NOMO-1 treated with DMSO at 0.1 percent for 48 hours (cell line): ENCODE results near the gene MSRB3.
"Not testable (repeated sequence)": the region's sequence is repeated elsewhere in the genome, so short reads cannot be mapped to it uniquely, and the experiment has no call there.

Experiments
- DNase-seq: peaks from one replicate; lab custom pipeline; 2025; ENCODE audit not compliant: unreplicated experiment; lab: John Stamatoyannopoulos, UW

Gene MSRB3

DNA sequence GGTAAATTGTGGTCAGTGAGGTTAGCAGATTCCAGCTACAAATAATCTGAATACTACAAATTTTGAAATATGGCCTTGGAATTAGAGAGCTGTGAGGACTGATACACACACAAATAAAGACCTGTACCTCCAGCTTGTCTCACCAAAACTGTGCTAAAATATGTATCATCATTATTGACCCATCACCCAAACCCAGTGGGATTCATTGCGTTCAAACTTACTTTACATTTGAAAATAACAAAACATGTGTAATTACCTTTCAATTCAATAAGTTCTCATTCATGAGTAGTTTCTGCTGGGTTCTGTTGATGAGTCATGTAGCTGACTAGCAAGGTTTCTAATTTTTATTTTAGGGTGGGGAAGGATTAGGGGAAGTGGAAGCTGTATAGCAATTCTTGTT is 170.9 kb downstream of the MSRB3 start:
- peak; percentile 81 for DNase-seq

DNA sequence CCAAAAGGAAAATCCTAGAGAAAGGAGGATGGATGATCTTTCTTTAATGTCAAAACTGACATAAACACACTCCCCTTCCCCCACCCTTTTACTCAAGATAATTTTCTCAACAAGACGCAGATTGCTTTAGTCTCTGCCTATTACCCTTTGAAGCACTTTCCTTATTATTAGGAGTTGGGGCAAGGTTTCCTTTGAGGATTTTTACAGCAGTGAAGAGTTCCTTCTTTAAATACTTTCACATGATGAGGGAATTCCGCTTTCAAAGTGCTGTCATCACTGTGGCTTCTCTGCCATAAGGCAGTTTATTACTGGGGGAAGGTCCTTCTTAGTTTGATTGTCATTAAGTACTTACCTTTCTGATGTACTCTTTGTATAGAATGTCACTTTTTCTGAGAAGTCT is 172.1 kb downstream of the MSRB3 start:
- no peak for DNase-seq

DNA sequence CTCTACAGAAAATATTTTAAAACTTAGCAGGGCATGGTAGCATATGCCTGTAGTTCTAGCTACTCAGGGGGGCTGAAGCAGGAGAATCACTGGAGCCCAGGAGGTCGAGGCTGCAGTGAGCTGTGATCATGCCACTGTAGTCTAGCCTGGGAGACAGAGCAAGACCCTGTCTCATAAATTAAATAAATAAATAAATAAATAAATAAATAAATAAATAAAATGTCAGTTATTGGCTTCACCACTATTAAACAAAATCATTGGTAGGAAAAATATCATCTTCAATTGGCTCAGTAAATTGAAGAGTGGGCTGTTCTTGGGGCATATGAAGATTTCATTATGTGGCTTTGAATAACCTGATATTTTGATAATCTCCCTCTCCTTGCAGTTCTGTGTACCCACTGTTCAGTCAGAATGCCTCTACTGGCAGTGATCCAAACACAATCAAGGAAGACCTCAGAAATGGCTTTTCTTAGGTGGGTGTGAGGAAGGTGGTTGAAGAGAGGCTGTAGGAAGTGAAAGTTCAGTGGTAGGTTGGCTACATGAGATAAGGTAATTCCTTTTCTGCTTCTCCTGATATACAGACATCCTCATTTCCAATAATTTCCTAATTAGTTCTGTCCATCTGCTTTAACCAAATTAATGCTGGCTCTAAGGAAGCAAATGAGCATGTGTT is 175.8 kb downstream of the MSRB3 start:
- DNase-seq = no peak

DNA sequence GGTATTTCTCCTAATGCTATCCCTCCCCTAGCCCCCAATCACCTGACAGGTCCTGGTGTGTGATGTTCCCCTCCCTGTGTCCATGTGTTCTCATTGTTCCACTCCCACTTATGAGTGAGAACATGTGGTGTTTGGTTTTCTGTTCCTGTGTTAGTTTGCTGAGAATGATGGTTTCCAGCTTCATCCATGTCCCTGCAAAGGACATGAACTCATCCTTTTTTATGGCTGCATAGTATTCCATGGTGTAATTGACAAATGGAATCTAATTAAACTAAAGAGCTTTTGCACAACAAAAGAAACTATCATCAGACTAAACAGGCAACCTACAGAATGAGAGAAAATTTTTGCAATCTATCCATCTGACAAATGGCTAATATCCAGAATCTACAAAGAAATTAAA is 178.9 kb downstream of the MSRB3 start:
- DNase-seq = not testable (repeated sequence)

DNA sequence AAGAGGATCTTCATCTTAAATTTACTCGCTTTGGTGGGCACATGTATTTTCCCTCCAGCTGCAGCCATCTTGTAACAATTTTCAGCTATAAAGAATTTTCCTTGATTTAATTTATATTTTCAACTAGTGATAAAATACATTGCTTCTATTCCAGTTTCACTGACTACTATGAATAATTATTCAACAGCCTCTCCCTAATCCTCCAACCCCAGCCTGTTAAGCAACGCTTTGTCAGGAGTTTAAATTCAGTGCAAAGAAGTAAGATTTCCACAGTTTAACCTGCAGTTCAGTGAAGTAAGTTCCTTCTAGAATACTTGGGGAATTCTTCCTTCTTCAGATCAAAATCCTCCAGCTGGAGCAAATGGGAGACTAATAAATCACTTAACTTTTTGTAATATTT is 180.2 kb downstream of the MSRB3 start:
- no peak for DNase-seq

DNA sequence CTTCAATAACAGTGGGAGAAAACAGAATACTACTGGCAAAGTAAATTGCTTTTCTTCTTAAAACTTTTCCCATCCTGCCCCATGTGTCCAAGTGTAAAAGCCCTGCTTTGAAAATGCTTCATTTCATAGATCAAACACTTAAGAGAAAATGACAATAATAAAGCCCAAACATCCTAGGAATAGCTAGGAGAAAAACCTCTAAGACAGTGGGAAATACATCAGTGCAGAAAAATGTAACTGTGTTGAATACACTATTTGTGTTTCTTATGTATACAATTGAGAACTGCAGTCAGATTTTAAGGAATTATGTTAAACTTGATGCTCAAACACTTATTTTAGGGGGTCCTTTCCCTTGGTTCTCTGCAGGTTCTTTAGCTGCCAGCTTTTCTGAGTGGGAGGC is 181.1 kb downstream of the MSRB3 start:
- DNase-seq = no peak

DNA sequence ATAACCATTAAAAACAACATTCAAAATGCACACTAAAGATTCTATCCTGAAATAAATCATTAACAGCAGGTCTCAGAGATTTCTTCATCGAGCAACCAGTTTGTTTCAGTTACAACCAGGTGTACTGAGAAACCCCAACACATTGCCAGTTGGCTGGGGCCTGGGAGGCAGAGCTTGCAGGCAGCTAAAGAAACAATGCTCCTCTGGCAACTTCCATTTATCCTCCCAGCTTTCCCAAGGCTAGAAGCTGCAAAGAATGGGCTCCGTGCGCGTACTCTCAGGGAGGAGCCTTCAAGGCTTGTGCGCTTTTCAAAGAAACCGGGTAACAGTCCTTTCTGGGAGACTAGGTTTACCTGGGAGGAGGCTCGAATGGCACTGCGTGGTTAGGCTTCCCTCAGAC is 181.6 kb downstream of the MSRB3 start:
- DNase-seq = no peak

DNA sequence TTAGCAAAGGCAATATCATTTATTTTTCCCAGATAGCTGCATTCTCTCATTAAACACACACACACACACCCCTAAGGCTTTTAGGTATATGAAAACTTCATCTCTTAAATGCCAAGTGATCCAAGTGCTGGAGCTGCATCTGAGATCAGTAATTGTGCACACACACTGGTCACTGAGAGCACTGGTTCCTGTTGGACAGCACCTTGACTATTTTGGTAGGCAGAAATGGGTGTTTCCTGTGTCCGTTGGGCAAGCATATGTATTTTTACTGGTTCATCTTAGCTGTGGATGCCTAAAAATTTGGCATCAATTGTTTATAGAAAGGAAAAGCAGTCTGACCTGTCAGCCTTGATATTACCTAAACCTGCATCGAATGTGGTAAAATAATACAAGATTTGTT is 182.5 kb downstream of the MSRB3 start:
- no peak for DNase-seq

DNA sequence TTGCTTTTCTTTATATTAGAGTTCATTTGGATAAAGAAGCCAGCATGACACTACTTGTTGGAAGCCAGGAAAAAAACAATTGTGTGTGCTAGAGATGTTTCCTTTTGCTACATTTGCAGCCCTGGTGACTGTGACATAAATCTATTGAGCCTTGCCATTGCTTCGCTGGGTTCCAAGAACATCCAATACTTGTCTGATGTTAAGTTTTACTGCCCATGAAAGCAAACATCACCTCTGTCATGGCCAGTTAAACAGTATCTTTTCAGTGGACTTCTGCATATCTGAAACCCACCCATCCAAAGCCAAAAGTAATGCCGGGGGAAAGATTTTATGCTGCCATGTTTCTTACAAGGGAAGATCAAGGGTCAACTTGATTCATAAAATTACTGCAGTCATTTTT is 184.0 kb downstream of the MSRB3 start:
- no peak for DNase-seq

DNA sequence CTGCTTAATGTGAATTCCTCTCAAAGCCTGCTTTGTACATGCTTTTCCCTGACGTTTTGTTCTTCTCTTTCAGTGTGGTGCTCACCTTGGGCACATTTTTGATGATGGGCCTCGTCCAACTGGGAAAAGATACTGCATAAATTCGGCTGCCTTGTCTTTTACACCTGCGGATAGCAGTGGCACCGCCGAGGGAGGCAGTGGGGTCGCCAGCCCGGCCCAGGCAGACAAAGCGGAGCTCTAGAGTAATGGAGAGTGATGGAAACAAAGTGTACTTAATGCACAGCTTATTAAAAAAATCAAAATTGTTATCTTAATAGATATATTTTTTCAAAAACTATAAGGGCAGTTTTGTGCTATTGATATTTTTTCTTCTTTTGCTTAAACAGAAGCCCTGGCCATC is 184.6 kb downstream of the MSRB3 start:
- no peak for DNase-seq

DNA sequence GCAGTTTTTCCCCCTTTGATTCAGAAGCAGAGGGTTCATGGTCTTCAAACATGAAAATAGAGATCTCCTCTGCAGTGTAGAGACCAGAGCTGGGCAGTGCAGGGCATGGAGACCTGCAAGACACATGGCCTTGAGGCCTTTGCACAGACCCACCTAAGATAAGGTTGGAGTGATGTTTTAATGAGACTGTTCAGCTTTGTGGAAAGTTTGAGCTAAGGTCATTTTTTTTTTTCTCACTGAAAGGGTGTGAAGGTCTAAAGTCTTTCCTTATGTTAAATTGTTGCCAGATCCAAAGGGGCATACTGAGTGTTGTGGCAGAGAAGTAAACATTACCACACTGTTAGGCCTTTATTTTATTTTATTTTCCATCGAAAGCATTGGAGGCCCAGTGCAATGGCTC is 185.1 kb downstream of the MSRB3 start:
- DNase-seq = no peak

DNA sequence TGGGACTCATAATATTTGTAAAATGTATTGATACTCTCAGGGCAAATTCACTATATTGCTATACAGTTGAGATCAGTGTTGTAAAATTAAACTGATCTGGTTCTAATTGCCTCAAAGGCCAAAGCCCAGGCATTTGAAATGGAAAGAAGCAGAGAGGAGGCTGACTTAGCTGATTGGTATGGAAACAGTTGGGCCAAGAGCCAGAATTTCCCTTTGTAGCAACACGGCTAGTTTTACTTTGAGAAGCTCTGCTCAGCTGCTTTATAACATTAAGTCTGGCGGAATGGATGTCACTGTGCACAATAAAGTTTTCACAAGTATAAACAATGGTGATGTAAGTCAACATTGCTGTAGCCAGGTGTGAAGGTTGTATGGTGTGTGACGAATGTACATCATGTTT is 186.4 kb downstream of the MSRB3 start:
- no peak for DNase-seq

DNA sequence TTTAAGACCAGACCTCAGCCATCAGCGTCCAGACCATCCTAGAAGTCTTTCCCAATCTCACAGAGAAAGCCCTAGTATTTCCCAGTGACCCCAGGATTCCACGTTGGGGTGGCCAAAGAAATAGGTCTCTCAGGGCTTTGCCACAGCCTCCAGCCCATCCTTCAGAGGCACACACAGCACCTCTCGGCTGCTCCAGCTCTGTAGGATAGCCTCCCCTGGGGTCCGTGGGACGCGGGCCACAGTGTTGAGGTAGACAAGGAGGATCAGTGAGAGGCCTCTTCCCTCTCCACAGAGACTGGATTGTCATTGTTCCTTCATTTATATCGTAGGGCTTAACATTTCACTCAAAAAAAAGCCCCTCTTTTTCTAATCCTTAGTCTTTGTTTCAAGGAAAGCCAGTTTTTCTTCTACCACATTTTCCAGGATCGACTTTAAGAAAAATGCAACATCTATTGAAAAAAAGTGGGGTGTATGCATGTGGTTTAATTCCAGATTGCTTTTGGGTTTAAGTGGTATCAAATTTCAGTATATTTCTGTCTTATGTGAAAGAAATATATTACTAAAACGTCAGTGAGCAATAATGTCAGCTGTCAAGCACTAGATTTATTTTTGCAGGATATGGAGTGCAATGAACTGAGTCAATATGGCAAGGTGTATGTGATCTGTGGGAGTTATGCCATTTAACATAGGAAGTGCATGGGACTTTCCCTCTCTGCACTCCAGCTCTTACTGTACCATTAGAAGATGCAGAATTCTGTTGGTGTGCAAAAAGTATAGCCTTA is 187.5 kb downstream of the MSRB3 start:
- no peak for DNase-seq

DNA sequence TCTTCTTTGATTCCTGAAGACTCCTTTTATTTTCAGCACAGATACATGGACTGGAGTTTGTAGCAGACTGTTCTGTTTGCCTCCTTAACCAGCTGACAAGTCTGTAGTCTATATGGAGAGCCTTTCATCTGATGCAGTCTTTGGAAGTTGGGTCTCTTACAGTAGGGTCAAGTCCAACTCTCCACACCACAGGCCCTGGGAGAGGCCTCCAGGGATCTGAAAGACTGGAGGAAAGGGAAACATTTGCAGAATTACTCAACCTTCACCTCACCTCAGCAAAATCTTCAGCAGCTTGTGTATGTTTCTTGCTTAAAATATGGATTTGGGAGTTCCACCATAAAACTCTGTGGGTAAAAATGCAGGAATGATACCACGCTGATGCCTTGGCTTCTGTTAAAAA is 188.4 kb downstream of the MSRB3 start:
- no peak for DNase-seq

DNA sequence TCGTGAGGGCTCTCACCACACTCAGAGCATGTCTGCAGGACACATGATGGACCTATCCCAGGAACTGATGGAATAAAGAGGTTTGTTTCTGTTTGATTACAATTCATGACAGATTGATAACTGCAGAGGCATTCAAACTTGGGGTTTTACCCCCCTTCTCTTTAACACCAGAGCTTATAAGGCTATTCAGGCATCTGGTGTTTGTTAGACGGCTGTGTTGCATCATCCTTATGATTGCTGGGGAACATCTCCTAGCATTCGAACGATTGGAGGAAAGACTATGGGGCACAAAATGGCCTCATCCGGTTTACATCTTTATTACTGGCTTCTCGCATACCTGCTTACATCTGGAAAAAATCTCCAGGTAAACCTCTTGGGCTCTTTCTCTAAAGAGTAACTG is 191.8 kb downstream of the MSRB3 start:
- no peak for DNase-seq

DNA sequence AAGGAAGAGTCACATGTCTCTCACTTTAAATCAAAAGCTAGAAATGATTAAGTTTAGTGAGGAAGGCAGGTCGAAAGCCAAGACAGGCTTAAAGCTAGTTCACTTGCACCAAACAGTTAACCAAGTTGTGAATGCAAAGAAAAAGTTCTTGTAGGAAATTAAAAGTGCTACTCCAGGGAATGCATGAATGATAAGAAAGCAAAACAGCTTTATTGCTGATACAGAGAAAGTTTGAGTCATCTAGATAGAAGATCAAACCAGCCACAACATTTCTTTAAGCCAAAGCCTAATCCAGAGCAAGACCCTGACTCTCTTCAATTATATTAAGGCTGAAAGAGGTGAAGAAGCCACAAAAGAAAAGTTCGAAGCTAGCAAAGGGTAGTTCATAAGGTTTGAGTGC is 193.6 kb downstream of the MSRB3 start:
- DNase-seq = no peak

DNA sequence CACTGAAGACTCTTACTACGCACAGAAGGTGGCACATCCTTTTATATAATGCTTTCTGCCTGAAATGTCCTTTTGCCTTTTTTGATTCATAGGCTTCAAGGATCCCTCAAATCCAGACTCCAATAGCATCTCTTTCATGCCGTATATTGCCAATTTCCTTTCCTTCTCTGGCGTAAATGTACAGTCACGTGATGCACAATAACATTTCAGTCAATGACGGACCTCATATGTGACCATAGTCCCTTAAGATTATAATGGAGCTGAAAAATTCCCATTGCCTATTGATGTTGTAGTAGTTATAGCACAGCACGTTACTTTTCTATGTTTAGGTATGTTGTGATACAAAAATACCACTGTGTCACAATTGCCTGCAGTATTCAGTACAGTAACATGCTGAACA is 196.3 kb downstream of the MSRB3 start:
- no peak for DNase-seq

DNA sequence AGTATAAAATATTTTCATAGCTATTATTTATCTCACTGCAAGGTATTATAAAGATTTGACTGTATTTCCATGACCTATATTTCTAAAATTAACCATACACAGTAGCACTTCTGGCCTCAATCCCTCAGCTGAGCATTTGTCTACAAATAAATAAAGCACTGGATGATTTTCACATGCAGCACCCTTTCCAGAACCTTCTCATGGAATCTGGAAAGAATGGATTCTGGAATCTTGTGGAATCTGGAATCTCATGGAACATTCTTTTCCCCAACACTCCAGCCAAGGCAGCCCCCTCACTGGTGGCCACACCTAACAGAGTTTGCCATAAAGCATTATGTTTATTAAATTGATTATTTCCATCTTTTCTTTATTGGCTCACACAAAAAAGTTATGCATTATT is 199.2 kb downstream of the MSRB3 start:
- no peak for DNase-seq

DNA sequence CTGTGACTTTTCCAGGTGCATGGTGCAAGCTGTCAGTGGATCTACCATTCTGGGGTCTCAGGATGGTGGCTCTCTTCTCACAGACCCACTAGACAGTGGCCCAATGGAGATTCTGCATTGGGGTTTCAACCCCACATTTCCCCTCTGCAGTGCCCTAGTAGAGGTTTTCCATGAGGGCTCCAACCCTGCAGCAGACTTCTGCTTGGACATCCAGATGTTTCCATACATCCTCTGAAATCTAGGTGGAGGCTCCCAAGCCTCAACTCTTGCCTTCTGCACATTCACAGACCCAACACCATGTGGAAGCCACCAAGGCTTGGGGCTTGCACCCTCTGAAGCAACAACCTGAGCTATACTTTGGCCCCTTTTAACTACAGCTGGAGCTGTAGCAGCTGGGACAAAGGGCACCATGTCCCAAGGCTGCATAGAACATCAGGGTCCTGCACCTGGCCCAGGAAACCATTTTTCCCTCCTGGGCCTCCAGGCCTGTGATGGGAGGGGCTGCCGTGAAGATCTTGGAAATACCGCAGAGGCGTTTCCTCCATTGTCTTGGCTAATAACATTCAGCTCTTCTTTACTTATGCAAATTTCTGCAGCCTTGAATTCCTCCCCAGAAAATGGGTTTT is 205.5 kb downstream of the MSRB3 start:
- DNase-seq = not testable (repeated sequence)

DNA sequence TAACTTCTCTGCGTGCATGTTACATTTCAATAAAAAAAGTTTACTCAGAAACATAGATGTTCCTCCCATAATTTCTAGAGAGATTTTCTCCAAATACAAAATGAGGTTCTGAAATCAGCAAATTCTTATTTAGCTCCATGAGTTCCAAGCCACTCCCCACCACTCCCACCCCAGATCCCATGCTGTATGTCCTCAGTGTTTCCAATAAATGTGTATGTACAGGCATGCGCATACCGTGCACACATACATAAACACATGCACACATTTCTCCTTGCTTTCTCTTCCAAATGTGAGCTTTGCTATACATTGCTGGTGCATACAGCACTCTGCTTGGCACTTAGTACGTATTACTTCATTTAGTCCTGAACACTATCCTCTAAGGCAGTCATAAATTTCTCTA is 209.7 kb downstream of the MSRB3 start:
- DNase-seq = no peak

DNA sequence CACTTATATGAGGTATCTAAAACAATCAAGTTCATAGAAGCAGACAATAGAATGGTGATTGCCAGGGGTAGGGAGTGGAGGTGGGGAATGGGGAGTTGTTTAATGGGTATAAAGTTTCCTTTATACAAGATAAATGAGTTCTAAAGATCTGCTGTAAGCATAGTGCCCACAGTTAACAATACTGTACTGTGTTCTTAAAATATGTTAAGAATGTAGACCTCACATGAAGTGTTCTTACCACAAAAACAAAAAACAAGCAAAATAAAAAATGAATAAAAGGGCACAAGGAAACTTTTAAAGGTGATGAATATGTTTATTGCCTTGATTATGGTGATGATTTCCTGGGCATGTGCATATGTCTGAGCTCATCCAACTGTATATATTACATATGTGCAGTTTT is 211.8 kb downstream of the MSRB3 start:
- no peak for DNase-seq
